ENCODE measurements around the gene HIBADH. TPM values are rescaled to one million over a fixed set of nuclear protein-coding genes. Genes with fewer than 3 reads are reported as not detected.

HIBADH gene
- total and polyA plus RNA-seq, 2 of the 4 experiments (the other 2 are of a cell fraction): 36.6 to 52.5 TPM

GRCh38 chr7:27554826-27555225 lies 107.9 kb downstream of the HIBADH start:
- Histone ChIP-seq H3K27ac (ENCODE audit: insufficient read depth, low read length) (no peak overlapping the region), H3K18ac (ENCODE audit: low read depth, low read length) (no peak overlapping the region), H3K4me3 (ENCODE audit: insufficient read depth, low read depth, low read length) (no peak overlapping the region), H3K4me1 (ENCODE audit: control insufficient read depth, insufficient read depth, low read length) (no peaks in the 10 kb centered on the region), H3K9ac (ENCODE audit: low read depth, low read length) (no peak overlapping the region), H3K9me1 (ENCODE audit: insufficient read depth, low read length) (no peaks in the 10 kb centered on the region), H4K20me1 (ENCODE audit: insufficient read depth, low read length) (no peaks in the 10 kb centered on the region), H4K91ac (ENCODE audit: insufficient read depth, low read depth, low read length) (no peak overlapping the region), H3K4ac (ENCODE audit: low read depth, low read length) (no peak overlapping the region), H3K23ac (ENCODE audit: low read depth, low read length) (no peak overlapping the region), H2AK9ac (replicated peaks; ENCODE audit: low read depth, low read length, poor library complexity) (no peak overlapping the region), H2BK15ac (ENCODE audit: low read depth, low read length) (no peak overlapping the region), H2BK5ac (ENCODE audit: low read depth, low read length, poor library complexity, severe bottlenecking) (no peak overlapping the region), H2AFZ (replicated peaks; ENCODE audit: low read length, poor library complexity) (no peak overlapping the region), H3K79me1 (ENCODE audit: low read depth in 1 of 2, low read length in 2 of 2) (no peaks in the 10 kb centered on the region), H4K5ac (ENCODE audit: low read depth, low read length) (no peak overlapping the region), H2BK120ac (ENCODE audit: low read depth, low read length) (no peak overlapping the region), H2BK20ac (ENCODE audit: low read depth, low read length) (no peak overlapping the region), H4K8ac (ENCODE audit: low read depth in 2 of 2, low read length in 2 of 2) (no peak overlapping the region), H3K36me3 (ENCODE audit: control insufficient read depth, insufficient read depth, low read length) (no peaks in the 10 kb centered on the region), H3K14ac (replicated peaks; ENCODE audit: low read depth, low read length) (no peak overlapping the region), H3K9me3 (ENCODE audit: control insufficient read depth, insufficient read depth, low read length) (no peaks in the 10 kb centered on the region), H3K27me3 (ENCODE audit: control insufficient read depth, insufficient read depth, low read length) (no peaks in the 10 kb centered on the region), H3K4me2 (ENCODE audit: low read depth, low read length) (no peak overlapping the region), H2AK5ac (ENCODE audit: low read depth, low read length) (no peak overlapping the region), H3K56ac (ENCODE audit: extremely low read depth, insufficient read depth, low read length) (no peak overlapping the region)
- ATAC-seq (ENCODE audit: low read depth) (no peak), DNase-seq (no peak)
- ChIA-PET CTCF (no interaction called here), POLR2A (ENCODE audit: unreplicated experiment) (no interaction called here)
- in situ Hi-C loops (cut with MboI; ENCODE audit: low sequenced_read_pairs) (no loop called here), intact Hi-C loops (cut with micrococcal nuclease) (no loop called here), dilution Hi-C loops (cut with HindIII; ENCODE audit: low sequenced_read_pairs, unreplicated experiment) (no loop called here)
- BruUV-seq (replicated peaks): no TSS peak
- no CpG with 5 or more reads among the region's 1 CpG for WGBS, 2 experiments (ENCODE audit: extremely low coverage in 2 of 2, insufficient read length in 1 of 2)
- TF ChIP-seq CEBPB (IDR thresholded peaks at IDR 0.05; ENCODE audit: low read depth, low read length) (no peak), CHD1 (IDR thresholded peaks at IDR 0.05; ENCODE audit: low read depth, low read length) (no peak), BHLHE40 (IDR thresholded peaks at IDR 0.05; ENCODE audit: low read depth, low read length) (no peak), FOS (IDR thresholded peaks at IDR 0.05; ENCODE audit: low read depth, low read length) (no peak), ELK1 (IDR thresholded peaks at IDR 0.05; ENCODE audit: borderline replicate concordance, low read depth, low read length) (no peak), MXI1 (IDR thresholded peaks at IDR 0.05; ENCODE audit: borderline replicate concordance, low read depth, low read length) (no peak), RCOR1 (IDR thresholded peaks at IDR 0.05; ENCODE audit: insufficient replicate concordance, low read length) (no peak), MAZ (IDR thresholded peaks at IDR 0.05; ENCODE audit: borderline replicate concordance, low read depth, low read length) (no peak), NFE2L2 (IDR thresholded peaks at IDR 0.05; ENCODE audit: low read depth, low read length) (no peak), CTCF (conservative IDR thresholded peaks at IDR 0.05; ENCODE audit: low read depth, low read length) (no peak), USF2 (IDR thresholded peaks at IDR 0.05; ENCODE audit: low read depth, low read length) (no peak), RAD21 (IDR thresholded peaks at IDR 0.05; ENCODE audit: low read length) (no peak), SMC3 (IDR thresholded peaks at IDR 0.05; ENCODE audit: low read depth, low read length) (no peak), MAFK (IDR thresholded peaks at IDR 0.05; ENCODE audit: low read depth, low read length) (no peak), POLR2A (IDR thresholded peaks at IDR 0.05; ENCODE audit: low read depth, low read length) (no peak)

Measured in IMR-90 (cell line).